Endometrium (tissue), 2 donors: ENCODE measurements around the gene NR1I3.

Experiments used
- FAIRE-seq: peaks from 2 replicates; lab custom pipeline; 2012; peaks lifted over from hg19 to GRCh38; lab: Jason Lieb, UNC
- donor health status: control.
- donor health status: control.

Gene NR1I3

GRCh38 chr1:161195171-161195570, 42.8 kb downstream of the NR1I3 start:
- no peak for FAIRE-seq

DNA sequence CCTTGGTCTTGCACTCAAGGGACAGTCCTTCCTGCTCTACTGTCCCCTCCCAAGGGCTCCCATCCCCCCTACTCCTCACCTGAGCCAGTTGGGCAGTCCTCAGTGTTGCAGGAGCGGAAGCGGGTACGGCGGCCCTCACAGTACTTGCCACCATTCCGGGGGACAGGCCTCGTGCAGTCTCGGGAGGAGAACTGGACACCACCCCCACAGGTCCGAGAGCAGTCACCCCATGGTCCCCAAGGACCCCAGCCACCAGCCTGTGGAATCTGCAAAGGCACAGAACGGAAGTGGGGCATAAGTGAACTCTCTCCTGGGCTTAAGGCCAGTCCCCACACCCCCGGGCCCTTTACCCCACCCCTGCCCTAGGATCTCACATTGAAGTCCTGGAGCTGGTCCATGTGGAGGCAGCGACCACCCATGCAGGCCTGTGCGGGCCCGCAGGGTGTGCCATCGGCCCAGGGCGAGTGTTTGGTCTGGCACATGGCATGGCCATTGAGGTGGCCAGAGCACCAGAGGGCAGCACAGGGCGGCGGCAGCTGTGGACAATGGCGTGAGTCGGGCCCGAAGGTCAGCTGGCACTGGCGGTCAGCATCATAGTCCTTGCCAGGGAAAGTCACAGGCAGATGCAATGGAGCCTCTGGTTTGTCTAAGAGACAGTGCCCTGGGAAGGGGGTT, 44.3 kb downstream of the NR1I3 start:
- FAIRE-seq, result no peak

GRCh38 chr1:161192476-161193465, 45.2 kb downstream of the NR1I3 start:
- no peak for FAIRE-seq

- FAIRE-seq, result no peak
Measured at GRCh38 chr1:161191971-161192370, 46.0 kb downstream of the NR1I3 start.

DNA sequence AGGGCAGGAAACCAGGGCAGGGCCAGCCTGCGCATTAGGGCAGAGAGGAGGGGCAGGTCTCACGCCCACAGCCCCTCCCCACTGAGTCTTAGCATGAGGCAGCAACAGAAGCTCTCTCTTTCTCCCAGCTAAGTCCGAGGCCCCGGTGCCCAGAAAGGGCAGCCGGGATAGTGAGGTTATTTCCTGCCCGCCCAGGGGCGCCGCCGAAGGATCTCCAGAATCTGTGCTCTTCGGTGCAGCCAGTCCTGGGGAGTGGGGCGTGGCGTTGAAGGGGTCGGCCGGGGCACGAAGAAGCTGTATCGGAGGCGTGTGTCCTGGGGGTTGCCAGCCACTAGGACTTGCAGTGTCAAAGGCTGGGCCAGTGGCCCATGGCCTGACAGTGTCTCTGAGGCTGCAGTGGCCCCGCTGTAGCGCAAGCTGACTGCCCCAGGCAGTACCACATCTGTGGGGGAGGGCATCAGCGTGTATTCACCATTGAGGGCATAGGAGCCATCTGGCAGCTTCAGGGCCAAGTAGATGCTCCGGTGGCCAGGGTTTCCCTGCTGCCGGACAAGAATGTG, 47.0 kb downstream of the NR1I3 start:
- FAIRE-seq, result no peak

GRCh38 chr1:161189036-161189435, 49.0 kb downstream of the NR1I3 start:
- no peak for FAIRE-seq

- FAIRE-seq, result no peak
Measured at GRCh38 chr1:161188381-161188780, 49.6 kb downstream of the NR1I3 start.

GRCh38 chr1:161187311-161187710, 50.7 kb downstream of the NR1I3 start:
- no peak for FAIRE-seq

- no peak for FAIRE-seq
Measured at GRCh38 chr1:161185732-161186311, 52.2 kb downstream of the NR1I3 start.

DNA sequence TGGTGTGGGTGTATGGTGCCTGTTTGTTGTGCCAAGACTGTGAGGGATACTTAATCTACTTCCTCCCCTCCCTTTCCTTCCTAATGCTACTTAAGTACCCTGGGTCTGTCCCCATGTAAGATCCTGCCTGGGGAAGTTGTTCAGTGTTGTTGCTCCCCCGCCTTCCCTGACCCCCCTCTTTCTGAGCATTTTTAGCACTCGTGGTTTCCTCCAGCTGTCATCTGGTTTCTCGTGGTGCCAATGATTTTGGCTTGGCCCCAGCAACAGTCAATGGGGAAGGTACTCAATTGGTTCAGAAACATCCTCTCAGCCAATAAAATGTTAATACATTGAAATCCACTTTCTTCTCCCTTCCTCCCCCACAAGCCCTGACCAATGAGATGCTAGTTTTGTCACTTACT, 52.7 kb downstream of the NR1I3 start:
- FAIRE-seq, result no peak

DNA sequence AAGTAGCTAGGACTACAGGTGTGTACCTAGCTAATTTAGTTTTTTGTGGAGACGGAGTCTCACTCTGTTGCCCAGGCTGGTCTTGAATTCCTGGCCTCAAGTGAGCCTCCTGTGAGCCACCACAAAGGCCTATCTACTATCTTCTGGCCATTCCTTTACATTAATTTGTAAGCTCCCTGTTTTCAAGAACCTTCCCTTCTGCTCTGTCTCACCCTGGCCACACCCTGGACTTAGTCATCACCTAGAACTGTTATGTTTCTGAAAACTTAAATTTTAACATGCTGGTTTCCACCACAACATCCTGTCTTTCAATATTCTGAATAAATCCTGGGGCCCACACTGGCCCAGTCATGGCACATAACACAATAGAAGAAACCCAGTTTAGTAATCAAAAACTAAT, 55.8 kb downstream of the NR1I3 start:
- FAIRE-seq, result no peak

GRCh38 chr1:161180639-161181038, 57.4 kb downstream of the NR1I3 start:
- no peak for FAIRE-seq

DNA sequence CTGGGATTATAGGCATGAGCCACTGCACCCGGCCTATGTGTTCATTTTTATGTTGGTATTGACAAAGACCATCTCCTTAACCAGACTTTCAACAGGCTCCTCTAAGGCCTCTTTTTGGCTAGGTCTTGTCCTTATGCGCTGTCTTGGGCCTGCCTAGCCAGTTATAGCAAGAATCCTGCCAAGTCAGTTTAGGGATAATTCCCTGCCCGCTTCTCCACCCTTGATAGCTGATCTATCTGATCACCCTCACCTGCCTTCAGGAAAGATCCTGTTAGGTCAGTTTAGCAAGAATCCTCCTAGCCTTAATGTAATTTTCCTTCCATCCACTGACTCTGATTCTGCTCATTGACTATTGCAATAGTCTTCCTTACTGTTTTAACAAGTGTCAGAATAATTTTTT, 58.3 kb downstream of the NR1I3 start:
- no peak for FAIRE-seq
